Measurements from ENCODE around the gene ZBTB38. TPM values are rescaled to one million over a fixed set of nuclear protein-coding genes. Genes with fewer than 3 reads are reported as not detected.

The ZBTB38 gene
- total and polyA plus RNA-seq, 2 of the 13 experiments (the other 11 are each of a cell fraction or from before 2014, with no cell fraction given): 26.8 to 51.7 TPM

DNA sequence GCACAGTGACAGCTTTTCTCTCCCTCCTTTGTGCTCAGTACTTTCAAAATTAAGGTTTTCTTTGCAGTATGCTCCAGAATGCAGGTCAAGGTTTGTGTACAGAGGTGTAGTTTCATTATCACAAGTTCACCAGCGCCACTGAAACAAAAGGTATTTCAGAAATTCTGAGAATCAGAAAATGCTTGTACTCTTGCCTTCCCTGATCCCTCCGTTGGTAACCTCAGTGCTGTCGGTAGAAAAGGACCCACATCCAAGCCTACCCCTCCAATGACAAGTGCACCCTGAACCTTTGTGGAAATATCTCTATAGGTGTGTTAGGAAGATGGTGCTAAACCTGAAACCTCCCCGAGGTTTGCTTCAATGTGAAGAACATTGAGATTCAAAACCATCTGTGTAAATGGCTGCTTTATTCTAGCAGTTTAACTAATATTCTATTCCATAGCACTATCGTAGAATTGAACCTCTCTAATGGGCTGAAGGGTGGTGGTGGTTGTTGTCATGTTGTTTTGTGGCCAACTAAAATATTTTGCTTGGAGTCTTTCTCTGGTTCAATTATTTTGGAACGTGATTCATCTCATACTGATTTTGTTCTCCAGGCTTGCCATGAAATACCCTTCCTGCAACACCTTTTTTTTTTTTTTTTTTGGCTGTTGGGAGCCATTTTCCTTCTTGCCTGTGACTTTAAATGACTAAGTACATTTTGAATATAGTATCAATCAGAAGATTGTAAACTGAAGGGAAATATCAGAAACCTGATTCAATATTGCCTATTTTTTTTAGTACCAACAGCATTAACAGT, 20.7 kb downstream of the ZBTB38 start (continued):
- TF ChIP-seq, protein P1, sequence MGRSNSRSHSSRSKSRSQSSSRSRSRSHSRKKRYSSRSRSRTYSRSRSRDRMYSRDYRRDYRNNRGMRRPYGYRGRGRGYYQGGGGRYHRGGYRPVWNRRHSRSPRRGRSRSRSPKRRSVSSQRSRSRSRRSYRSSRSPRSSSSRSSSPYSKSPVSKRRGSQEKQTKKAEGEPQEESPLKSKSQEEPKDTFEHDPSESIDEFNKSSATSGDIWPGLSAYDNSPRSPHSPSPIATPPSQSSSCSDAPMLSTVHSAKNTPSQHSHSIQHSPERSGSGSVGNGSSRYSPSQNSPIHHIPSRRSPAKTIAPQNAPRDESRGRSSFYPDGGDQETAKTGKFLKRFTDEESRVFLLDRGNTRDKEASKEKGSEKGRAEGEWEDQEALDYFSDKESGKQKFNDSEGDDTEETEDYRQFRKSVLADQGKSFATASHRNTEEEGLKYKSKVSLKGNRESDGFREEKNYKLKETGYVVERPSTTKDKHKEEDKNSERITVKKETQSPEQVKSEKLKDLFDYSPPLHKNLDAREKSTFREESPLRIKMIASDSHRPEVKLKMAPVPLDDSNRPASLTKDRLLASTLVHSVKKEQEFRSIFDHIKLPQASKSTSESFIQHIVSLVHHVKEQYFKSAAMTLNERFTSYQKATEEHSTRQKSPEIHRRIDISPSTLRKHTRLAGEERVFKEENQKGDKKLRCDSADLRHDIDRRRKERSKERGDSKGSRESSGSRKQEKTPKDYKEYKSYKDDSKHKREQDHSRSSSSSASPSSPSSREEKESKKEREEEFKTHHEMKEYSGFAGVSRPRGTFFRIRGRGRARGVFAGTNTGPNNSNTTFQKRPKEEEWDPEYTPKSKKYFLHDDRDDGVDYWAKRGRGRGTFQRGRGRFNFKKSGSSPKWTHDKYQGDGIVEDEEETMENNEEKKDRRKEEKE (IDR thresholded peaks at IDR 0.05): no peak
- TF ChIP-seq, protein P2, sequence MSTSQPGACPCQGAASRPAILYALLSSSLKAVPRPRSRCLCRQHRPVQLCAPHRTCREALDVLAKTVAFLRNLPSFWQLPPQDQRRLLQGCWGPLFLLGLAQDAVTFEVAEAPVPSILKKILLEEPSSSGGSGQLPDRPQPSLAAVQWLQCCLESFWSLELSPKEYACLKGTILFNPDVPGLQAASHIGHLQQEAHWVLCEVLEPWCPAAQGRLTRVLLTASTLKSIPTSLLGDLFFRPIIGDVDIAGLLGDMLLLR (CRISPR knock-in tag; IDR thresholded peaks at IDR 0.05): no peak
- TF ChIP-seq ZNF335 (CRISPR knock-in tag; IDR thresholded peaks at IDR 0.05) (no peak), SRF (IDR thresholded peaks at IDR 0.05; ENCODE audit: low read depth, low read length) (no peak), YEATS2 (CRISPR knock-in tag; IDR thresholded peaks at IDR 0.05; ENCODE audit: borderline replicate concordance) (no peak), ARHGAP35 (CRISPR knock-in tag; IDR thresholded peaks at IDR 0.05; ENCODE audit: borderline replicate concordance) (no peak), MIXL1 (CRISPR knock-in tag; IDR thresholded peaks at IDR 0.05) (0 out of 2 replicates have a peak, but pooled peaks have one; percentile 15), TGIF2 (CRISPR knock-in tag; IDR thresholded peaks at IDR 0.05) (0 out of 2 replicates have a peak, but pooled peaks have one; percentile 25), NCOA5 (CRISPR knock-in tag; IDR thresholded peaks at IDR 0.05) (no peak), TEAD2 (CRISPR knock-in tag; IDR thresholded peaks at IDR 0.05) (no peak), ZNF496 (CRISPR knock-in tag; IDR thresholded peaks at IDR 0.05; ENCODE audit: insufficient replicate concordance) (no peak)
- TF ChIP-seq, protein P3, sequence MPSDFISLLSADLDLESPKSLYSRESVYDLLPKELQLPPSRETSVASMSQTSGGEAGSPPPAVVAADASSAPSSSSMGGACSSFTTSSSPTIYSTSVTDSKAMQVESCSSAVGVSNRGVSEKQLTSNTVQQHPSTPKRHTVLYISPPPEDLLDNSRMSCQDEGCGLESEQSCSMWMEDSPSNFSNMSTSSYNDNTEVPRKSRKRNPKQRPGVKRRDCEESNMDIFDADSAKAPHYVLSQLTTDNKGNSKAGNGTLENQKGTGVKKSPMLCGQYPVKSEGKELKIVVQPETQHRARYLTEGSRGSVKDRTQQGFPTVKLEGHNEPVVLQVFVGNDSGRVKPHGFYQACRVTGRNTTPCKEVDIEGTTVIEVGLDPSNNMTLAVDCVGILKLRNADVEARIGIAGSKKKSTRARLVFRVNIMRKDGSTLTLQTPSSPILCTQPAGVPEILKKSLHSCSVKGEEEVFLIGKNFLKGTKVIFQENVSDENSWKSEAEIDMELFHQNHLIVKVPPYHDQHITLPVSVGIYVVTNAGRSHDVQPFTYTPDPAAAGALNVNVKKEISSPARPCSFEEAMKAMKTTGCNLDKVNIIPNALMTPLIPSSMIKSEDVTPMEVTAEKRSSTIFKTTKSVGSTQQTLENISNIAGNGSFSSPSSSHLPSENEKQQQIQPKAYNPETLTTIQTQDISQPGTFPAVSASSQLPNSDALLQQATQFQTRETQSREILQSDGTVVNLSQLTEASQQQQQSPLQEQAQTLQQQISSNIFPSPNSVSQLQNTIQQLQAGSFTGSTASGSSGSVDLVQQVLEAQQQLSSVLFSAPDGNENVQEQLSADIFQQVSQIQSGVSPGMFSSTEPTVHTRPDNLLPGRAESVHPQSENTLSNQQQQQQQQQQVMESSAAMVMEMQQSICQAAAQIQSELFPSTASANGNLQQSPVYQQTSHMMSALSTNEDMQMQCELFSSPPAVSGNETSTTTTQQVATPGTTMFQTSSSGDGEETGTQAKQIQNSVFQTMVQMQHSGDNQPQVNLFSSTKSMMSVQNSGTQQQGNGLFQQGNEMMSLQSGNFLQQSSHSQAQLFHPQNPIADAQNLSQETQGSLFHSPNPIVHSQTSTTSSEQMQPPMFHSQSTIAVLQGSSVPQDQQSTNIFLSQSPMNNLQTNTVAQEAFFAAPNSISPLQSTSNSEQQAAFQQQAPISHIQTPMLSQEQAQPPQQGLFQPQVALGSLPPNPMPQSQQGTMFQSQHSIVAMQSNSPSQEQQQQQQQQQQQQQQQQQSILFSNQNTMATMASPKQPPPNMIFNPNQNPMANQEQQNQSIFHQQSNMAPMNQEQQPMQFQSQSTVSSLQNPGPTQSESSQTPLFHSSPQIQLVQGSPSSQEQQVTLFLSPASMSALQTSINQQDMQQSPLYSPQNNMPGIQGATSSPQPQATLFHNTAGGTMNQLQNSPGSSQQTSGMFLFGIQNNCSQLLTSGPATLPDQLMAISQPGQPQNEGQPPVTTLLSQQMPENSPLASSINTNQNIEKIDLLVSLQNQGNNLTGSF (CRISPR knock-in tag; IDR thresholded peaks at IDR 0.05): no peak
- TF ChIP-seq, protein P4, sequence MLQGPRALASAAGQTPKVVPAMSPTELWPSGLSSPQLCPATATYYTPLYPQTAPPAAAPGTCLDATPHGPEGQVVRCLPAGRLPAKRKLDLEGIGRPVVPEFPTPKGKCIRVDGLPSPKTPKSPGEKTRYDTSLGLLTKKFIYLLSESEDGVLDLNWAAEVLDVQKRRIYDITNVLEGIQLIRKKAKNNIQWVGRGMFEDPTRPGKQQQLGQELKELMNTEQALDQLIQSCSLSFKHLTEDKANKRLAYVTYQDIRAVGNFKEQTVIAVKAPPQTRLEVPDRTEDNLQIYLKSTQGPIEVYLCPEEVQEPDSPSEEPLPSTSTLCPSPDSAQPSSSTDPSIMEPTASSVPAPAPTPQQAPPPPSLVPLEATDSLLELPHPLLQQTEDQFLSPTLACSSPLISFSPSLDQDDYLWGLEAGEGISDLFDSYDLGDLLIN (CRISPR knock-in tag; IDR thresholded peaks at IDR 0.05; ENCODE audit: borderline replicate concordance): no peak
- TF ChIP-seq, protein P5, sequence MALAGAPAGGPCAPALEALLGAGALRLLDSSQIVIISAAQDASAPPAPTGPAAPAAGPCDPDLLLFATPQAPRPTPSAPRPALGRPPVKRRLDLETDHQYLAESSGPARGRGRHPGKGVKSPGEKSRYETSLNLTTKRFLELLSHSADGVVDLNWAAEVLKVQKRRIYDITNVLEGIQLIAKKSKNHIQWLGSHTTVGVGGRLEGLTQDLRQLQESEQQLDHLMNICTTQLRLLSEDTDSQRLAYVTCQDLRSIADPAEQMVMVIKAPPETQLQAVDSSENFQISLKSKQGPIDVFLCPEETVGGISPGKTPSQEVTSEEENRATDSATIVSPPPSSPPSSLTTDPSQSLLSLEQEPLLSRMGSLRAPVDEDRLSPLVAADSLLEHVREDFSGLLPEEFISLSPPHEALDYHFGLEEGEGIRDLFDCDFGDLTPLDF (CRISPR knock-in tag; IDR thresholded peaks at IDR 0.05): no peak

All from HepG2 (cell line).